ENCODE results near the gene CNTNAP5. TPM values are rescaled to one million over a fixed set of nuclear protein-coding genes. Genes with fewer than 3 reads are reported as not detected.

CNTNAP5 gene
- total RNA-seq, 2 experiments from 2014 or later, result not detected

GRCh38 chr2:124563426-124563825 lies 538.3 kb downstream of the CNTNAP5 start:
- POLR2A ChIA-PET, result no interaction called here
- H3K27ac Mint-ChIP-seq, result no peak overlapping the region
- H3K4me1 Mint-ChIP-seq, result no peaks in the 10 kb centered on the region
- no peak for DNase-seq
- CTCF ChIA-PET, result no interaction called here
- no peaks in the 10 kb centered on the region for H3K36me3 Mint-ChIP-seq (ENCODE audit: low read depth)
- peaks cover 3% of the 10 kb centered on the region for H3K9me3 Mint-ChIP-seq
- H3K4me3 Mint-ChIP-seq, result no peak overlapping the region
- no peaks in the 10 kb centered on the region for H3K27me3 Mint-ChIP-seq

DNA sequence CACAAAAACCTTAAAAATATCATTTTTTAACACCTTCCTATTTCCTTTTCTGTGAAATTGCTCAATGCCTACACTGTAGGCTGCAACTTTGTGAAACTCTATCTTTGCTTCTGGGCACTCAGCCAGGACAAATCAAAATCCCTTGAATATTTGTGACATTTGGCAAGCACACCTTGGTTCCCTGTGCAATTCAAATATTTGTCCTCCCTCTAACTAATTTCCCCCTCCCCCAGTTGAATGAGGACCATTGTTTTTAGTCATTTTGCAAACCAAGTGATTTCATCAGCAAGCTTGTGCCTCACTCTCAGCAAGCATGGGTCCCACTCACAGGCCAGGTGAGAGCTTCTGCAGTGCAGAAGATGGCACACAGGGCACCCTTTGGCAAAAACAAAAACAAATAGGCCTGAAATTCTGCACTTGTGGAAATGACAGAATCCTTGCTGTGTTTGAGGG lies 541.5 kb downstream of the CNTNAP5 start:
- H3K27ac Mint-ChIP-seq, result no peak overlapping the region
- H3K4me3 Mint-ChIP-seq, result no peak overlapping the region
- ChIA-PET CTCF (no interaction called here), POLR2A (no interaction called here)
- no peak for DNase-seq
- H3K4me1 Mint-ChIP-seq, result no peaks in the 10 kb centered on the region
- H3K36me3 Mint-ChIP-seq (ENCODE audit: low read depth), result no peaks in the 10 kb centered on the region
- H3K9me3 Mint-ChIP-seq, result peaks cover 5% of the 10 kb centered on the region
- H3K27me3 Mint-ChIP-seq, result no peaks in the 10 kb centered on the region

- Mint-ChIP-seq H3K27me3 (no peaks in the 10 kb centered on the region), H3K27ac (no peak overlapping the region), H3K36me3 (ENCODE audit: low read depth) (no peaks in the 10 kb centered on the region), H3K4me3 (no peak overlapping the region), H3K4me1 (no peaks in the 10 kb centered on the region), H3K9me3 (peaks cover 2% of the 10 kb centered on the region)
- ChIA-PET CTCF (no interaction called here), POLR2A (no interaction called here)
- DNase-seq, result no peak
These were observed 545.8 kb downstream of the CNTNAP5 start for GRCh38 chr2:124570872-124571271.

DNA sequence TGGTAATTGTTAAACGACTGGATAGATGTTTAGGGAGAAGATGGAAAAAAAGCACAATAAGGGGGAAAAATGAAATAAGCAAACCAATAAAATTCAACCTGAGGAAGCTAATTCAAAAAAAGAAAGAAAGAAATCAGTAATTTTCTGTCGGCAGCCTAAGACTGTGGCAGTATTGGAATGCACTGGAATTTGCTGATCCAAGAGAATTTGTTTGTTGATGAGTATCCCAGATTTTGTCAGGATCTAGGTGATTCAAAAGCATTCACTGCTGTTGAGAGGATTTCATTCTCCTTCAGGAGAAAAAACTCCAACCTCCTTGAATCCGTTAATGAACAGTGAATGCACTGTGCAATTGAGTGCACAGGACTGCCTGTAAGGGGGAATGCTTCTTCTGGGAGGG lies 546.7 kb downstream of the CNTNAP5 start:
- DNase-seq, result no peak
- ChIA-PET POLR2A (no interaction called here), CTCF (no interaction called here)
- H3K4me1 Mint-ChIP-seq, result no peaks in the 10 kb centered on the region
- no peaks in the 10 kb centered on the region for H3K27me3 Mint-ChIP-seq
- no peak overlapping the region for H3K4me3 Mint-ChIP-seq
- no peaks in the 10 kb centered on the region for H3K36me3 Mint-ChIP-seq (ENCODE audit: low read depth)
- H3K27ac Mint-ChIP-seq, result no peak overlapping the region
- H3K9me3 Mint-ChIP-seq, result peaks cover 2% of the 10 kb centered on the region

DNA sequence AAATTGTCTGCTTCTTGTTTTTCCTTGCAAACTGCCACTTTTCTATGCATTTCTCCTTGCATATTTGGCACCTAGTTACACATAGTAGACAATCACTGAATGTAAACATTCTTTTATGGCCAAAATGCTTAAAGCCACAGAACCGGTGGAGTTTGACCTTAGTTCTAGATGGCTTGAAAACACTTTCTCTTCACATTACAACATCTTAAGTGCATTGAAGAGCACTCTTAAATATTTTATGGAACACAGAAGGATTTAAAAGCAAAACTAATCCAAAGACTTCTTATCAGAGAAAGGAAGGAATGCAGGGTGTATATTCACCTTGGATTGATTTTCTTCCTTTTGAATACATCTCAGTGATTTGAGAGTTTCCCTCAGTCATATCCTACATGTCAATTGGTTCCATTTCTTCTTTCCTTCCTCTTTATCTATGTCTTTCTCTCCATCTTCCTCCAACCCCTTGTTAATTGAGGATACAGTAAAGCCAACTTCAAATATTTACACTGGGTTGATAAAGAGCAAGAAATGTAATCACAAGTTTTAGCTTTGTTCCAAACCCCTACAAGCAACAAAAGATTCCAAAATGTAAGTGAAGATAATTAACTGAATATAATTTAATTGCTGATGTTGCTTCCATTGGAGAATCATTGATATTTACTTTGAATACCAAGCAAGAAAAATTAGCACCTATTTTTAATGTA lies 548.0 kb downstream of the CNTNAP5 start:
- CTCF ChIA-PET, result no interaction called here
- DNase-seq, result no peak
- Mint-ChIP-seq H3K9me3 (peaks cover 2% of the 10 kb centered on the region), H3K4me3 (no peak overlapping the region), H3K36me3 (ENCODE audit: low read depth) (no peaks in the 10 kb centered on the region), H3K27ac (no peak overlapping the region), H3K4me1 (no peaks in the 10 kb centered on the region), H3K27me3 (no peaks in the 10 kb centered on the region)
- POLR2A ChIA-PET, result no interaction called here

DNA sequence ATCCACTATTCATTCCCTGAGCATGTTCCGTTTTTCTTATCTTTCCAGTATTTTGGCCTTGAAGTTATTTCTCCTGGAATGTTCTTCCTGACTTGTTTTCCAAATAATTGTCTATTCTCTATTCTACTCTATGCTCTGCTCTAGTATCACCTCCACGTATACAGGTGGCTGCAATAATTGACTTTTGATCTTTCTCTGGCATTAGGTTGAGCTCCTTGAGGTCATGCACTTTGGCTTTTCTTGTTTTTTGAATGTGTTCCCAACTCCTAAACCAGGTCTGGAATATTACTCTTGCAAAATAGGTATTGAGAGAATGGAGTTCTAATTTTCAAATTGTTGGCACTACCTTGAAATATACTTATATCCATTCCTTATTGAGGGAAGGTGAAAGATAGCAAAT lies 550.4 kb downstream of the CNTNAP5 start:
- Mint-ChIP-seq H3K9me3 (peaks cover 9% of the 10 kb centered on the region), H3K27ac (no peak overlapping the region), H3K27me3 (no peaks in the 10 kb centered on the region), H3K4me3 (no peak overlapping the region), H3K4me1 (no peaks in the 10 kb centered on the region), H3K36me3 (ENCODE audit: low read depth) (no peaks in the 10 kb centered on the region)
- ChIA-PET POLR2A (no interaction called here), CTCF (no interaction called here)
- DNase-seq, result no peak

DNA sequence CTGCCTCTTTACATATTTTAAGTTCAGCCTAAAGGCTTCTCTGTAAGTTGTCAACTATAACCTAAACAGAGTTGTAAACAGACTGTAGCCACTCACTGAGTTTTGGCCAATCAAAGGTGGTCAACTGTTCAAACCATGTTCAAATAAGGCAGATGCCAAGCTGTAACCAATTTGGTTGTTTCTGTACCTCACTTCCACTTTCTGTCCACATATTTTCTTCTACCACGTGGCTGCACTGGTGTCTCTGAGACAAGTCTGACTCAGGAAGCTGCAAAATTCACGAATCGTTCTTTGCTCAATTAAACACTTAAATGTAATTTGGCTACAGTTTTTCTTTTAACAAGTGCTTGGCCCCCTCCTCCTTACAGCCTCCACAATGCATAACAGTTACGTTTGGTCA lies 555.2 kb downstream of the CNTNAP5 start:
- Mint-ChIP-seq H3K27ac (no peak overlapping the region), H3K9me3 (peaks cover 10% of the 10 kb centered on the region), H3K36me3 (ENCODE audit: low read depth) (no peaks in the 10 kb centered on the region), H3K4me1 (no peaks in the 10 kb centered on the region), H3K27me3 (no peaks in the 10 kb centered on the region), H3K4me3 (no peak overlapping the region)
- POLR2A ChIA-PET, result no interaction called here
- no peak for DNase-seq
- CTCF ChIA-PET, result no interaction called here

DNA sequence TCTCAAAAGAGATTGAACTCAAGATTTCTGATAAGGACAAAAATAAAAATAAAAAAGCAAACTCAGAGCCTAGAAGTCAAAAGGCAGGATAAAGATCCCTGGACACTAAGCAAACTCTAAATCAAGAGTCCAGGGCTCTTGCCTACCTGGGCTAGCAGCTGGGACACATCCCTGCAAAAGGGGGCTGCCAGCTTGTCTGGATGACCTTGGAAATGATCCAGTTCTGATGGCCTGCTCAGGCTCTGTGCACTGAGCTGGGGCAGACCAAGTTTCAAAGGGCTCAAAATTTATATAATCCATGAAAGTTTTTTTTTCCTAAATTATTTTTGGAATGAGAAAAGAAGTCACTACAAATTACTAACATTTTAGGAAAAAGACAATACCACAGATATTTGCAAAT lies 557.3 kb downstream of the CNTNAP5 start:
- DNase-seq, result no peak
- H3K4me3 Mint-ChIP-seq, result no peak overlapping the region
- no peak overlapping the region for H3K27ac Mint-ChIP-seq
- ChIA-PET POLR2A (no interaction called here), CTCF (no interaction called here)
- H3K9me3 Mint-ChIP-seq, result peaks cover 10% of the 10 kb centered on the region
- no peaks in the 10 kb centered on the region for H3K4me1 Mint-ChIP-seq
- H3K36me3 Mint-ChIP-seq (ENCODE audit: low read depth), result no peaks in the 10 kb centered on the region
- no peaks in the 10 kb centered on the region for H3K27me3 Mint-ChIP-seq

- Mint-ChIP-seq H3K9me3 (peaks cover 8% of the 10 kb centered on the region), H3K4me1 (no peaks in the 10 kb centered on the region), H3K27me3 (no peaks in the 10 kb centered on the region), H3K27ac (no peak overlapping the region), H3K4me3 (no peak overlapping the region), H3K36me3 (ENCODE audit: low read depth) (no peaks in the 10 kb centered on the region)
- ChIA-PET POLR2A (no interaction called here), CTCF (no interaction called here)
- no peak for DNase-seq
These were observed 559.5 kb downstream of the CNTNAP5 start for GRCh38 chr2:124584615-124585014.

DNA sequence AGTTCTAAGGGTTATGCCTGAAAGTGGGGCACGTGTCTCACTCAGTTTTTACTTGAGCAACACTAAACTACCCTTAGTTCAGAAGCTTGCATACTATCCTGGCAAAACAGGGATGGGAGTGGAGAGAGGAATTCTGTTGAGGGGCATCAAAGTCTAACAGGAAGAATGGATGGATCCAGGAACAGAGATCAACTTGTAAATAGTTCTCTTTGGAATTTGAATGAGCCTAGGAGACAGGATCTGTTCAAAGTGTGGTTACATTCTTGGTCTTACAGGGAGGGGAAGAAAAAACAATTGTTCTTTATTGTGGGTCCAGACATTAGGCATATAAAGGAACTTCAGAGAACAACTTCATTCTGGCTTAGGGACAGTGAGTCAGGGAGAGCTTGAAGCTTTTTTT lies 560.2 kb downstream of the CNTNAP5 start:
- Mint-ChIP-seq H3K9me3 (peaks cover 6% of the 10 kb centered on the region), H3K4me3 (no peak overlapping the region), H3K4me1 (no peaks in the 10 kb centered on the region), H3K27ac (no peak overlapping the region), H3K27me3 (no peaks in the 10 kb centered on the region), H3K36me3 (ENCODE audit: low read depth) (no peaks in the 10 kb centered on the region)
- ChIA-PET POLR2A (no interaction called here), CTCF (no interaction called here)
- no peak for DNase-seq

DNA sequence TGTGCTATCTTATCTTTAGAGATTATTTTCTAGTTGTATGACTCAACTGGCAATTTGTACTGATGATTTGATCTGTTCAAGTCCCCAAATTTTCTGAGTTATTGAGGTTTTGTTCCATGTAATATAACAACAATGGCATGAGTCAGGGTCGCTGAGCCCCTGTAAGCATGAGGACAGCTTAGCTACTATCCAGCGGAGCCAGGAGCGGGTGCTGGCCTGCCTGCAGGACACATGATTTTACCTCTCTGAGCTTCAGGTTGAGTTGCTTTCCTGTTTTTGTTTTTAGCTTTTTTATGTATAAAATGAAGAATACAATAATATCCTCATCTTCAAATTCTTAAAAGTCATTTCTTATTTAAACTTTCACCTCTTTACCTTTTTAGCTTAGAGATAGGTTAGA lies 561.1 kb downstream of the CNTNAP5 start:
- no peaks in the 10 kb centered on the region for H3K27me3 Mint-ChIP-seq
- H3K9me3 Mint-ChIP-seq, result peaks cover 2% of the 10 kb centered on the region
- no peak overlapping the region for H3K4me3 Mint-ChIP-seq
- H3K27ac Mint-ChIP-seq, result no peak overlapping the region
- ChIA-PET CTCF (no interaction called here), POLR2A (no interaction called here)
- DNase-seq, result no peak
- no peaks in the 10 kb centered on the region for H3K36me3 Mint-ChIP-seq (ENCODE audit: low read depth)
- no peaks in the 10 kb centered on the region for H3K4me1 Mint-ChIP-seq

- Mint-ChIP-seq H3K4me3 (no peak overlapping the region), H3K27me3 (no peaks in the 10 kb centered on the region), H3K4me1 (no peaks in the 10 kb centered on the region), H3K36me3 (ENCODE audit: low read depth) (no peaks in the 10 kb centered on the region), H3K9me3 (peaks cover 2% of the 10 kb centered on the region), H3K27ac (no peak overlapping the region)
- POLR2A ChIA-PET, result no interaction called here
- CTCF ChIA-PET, result no interaction called here
- no peak for DNase-seq
These were observed 561.7 kb downstream of the CNTNAP5 start for GRCh38 chr2:124586835-124587234.

DNA sequence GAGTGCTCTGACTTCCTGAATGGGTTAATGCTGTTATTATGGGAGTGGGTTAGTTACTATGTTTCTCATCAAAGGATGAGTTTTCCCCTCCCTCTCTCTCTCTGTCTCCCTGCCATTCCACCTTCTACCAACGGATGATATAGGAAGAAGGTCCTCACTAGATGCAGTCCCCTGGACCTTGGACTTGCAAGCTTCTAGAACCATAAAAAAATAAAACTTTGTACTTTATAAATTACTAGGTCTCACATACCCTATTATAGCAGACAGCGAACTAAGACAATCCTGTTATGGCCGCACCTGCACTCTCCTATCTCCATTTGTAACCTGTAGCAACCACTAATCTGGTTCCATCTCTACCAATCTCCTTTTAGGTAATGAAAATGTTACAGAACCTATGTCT lies 564.9 kb downstream of the CNTNAP5 start:
- H3K9me3 Mint-ChIP-seq, result peaks cover 2% of the 10 kb centered on the region
- CTCF ChIA-PET, result no interaction called here
- no peaks in the 10 kb centered on the region for H3K27me3 Mint-ChIP-seq
- POLR2A ChIA-PET, result no interaction called here
- H3K27ac Mint-ChIP-seq, result no peak overlapping the region
- no peak for DNase-seq
- H3K4me1 Mint-ChIP-seq, result no peaks in the 10 kb centered on the region
- no peaks in the 10 kb centered on the region for H3K36me3 Mint-ChIP-seq (ENCODE audit: low read depth)
- H3K4me3 Mint-ChIP-seq, result no peak overlapping the region

DNA sequence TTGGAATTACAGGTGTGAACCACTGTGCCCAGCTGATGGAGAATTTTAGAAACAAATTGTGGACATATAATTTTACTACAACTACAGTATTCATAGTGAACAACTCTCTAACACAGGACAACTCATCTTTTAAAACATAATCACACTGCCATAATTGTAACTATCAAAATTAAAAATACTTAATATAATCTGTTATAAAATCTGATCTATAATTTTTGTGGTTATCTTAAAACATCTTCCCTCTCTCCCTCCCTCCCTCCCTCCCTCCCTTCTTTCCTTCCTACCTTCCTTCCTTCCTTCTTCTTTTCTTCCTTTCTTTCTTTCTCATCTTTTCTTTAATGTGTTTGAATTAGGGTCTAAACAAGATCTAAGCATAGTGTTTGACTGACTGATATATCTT lies 577.7 kb downstream of the CNTNAP5 start:
- Mint-ChIP-seq H3K27me3 (no peaks in the 10 kb centered on the region), H3K9me3 (peaks cover 6% of the 10 kb centered on the region), H3K4me1 (no peaks in the 10 kb centered on the region), H3K4me3 (no peak overlapping the region), H3K27ac (no peak overlapping the region), H3K36me3 (ENCODE audit: low read depth) (no peaks in the 10 kb centered on the region)
- ChIA-PET POLR2A (no interaction called here), CTCF (no interaction called here)
- no peak for DNase-seq

GRCh38 chr2:124604940-124605339 lies 579.9 kb downstream of the CNTNAP5 start:
- Mint-ChIP-seq H3K27me3 (no peaks in the 10 kb centered on the region), H3K36me3 (ENCODE audit: low read depth) (no peaks in the 10 kb centered on the region), H3K27ac (no peak overlapping the region), H3K4me1 (no peaks in the 10 kb centered on the region), H3K4me3 (no peak overlapping the region), H3K9me3 (no peaks in the 10 kb centered on the region)
- ChIA-PET CTCF (no interaction called here), POLR2A (no interaction called here)
- no peak for DNase-seq

Data from activated CD4-positive, alpha-beta memory T cell treated with anti-CD3 and anti-CD28 coated beads, Interleukin-2, amount 10 ng/mL, durations not matched to agents 7 days and 5 days (primary cell).